GM19455 (cell line): ENCODE data around the gene AKTIP.
"Not testable (repeated sequence)": the region's sequence is repeated elsewhere in the genome, so short reads cannot be mapped to it uniquely, and the experiment has no call there.

Experiments used
- ATAC-seq: cut with Tn5 transposase; IDR thresholded peaks from one replicate; pipeline ENCODE4 v1.9.1; 2021; ENCODE audit not compliant: unreplicated experiment

AKTIP gene

GRCh38 chr16:53502331-53503269 lies at the start of gene AKTIP:
Gene AKTIP, minus strand, starts transcription at chr16:53503209. Its CDS starts 2,950 bp downstream, at chr16:53500259.
- peak; percentile 34 for ATAC-seq

DNA sequence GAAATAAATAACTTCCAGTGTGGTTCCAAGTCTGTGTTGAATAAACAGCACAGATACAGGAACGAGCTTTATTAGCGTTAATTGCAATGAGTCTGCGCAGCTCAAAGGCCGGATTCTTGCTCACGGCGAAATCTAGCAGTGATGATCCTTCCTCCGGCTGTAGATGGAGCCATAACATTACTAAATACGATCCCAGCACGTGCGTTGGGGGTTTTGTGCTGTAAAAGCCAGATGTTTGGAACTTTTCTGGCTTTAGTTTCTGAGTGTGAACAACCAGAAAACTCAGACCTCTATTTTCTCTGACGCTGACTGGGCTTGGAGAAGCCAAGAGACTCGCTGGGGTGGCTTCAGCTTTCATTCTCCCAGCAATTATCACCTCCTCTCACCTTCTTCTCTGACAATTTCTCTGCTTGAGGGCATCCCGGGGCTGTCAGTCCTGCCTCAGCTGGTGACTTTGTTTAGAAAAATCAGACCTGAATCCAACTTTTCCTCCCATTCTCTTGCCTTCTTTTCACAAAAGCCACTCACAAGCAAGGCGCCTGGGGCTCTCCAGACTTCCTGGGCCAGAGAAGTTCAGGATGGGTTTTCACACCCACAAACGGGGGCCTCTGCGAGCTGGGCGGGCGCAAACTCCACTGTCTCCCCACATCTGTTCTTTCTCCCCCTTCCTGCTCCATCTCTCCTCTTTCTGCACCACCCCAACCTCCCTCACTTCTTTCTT lies 47.1 kb upstream of the AKTIP start:
- peak; percentile 79 for ATAC-seq

DNA sequence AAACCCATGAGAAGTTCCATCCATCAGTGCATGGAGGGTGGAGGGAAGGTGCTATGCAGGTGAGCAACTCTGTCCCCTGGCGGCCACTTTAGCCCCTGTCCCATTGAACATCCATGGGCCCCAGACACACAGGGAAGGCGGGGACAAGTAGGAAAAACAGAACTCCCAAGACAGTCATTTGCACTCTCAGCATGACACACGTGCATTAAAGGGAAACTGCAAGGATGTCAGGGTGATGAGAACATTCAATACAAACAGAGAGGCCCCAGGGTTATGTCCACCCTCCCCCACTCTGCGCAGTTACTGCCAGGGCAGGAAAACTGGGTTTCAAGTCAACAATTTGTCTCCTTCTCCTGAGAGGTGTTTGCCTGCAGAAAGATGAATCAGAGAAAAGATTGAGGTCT lies 44.0 kb upstream of the AKTIP start:
- no peak for ATAC-seq

DNA sequence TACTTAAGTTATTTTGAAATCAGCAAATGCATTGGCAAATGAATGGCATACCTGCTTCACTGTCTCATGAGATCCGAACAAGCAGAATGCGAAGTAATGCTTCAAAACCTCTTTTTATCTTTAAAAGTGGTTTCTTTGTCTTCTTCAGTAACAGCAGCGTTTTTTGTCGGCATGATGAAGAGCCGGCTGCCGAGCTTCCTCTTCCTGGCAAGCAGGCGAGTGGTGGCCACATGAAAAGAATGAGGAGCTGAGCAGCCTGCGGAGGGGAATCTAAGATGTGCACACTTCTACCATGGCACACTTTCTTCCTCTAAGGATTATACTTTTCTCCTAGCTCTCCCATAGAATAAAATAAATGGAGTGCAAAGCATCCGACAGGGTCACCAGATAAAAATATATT lies 42.4 kb upstream of the AKTIP start:
- no peak for ATAC-seq

DNA sequence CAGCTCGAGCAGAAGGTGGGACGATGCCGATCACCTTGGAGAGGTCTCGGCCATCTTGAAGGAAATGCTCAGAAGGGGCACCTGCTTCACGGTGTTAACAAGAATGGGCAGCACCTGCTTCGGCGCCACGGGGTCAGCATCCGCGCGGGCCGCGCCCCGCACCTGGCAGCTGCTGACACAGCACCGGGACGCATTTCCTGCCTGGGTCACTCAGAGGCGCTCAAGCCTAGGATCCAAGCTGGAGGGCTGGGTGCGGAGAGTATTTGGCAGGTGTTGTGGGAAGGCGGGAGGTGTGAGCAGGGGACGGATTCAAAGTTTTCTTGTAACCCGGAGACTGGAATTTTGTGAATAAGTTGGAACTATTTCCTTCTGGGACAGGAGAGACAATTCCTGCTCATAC lies 39.3 kb upstream of the AKTIP start:
- ATAC-seq, result no peak

DNA sequence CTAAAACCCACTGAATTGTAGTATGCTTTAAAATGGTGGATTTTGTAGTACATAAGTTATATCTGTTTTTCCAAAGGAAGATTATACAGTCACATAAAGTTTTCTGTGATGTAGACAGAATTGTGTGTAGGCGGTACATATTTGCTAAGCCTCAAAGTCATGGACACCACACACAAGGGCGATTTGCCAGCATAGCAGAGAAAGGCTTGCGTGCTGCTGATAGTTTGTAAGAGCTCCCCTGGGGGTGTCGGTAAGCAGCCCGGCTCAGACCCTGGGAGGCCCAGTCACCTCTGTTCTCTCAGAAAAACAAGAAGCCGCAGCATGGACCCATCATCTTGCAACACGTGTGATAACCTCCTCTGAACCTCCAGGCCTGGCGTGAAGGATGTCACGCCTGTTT lies 38.3 kb upstream of the AKTIP start:
- no peak for ATAC-seq

DNA sequence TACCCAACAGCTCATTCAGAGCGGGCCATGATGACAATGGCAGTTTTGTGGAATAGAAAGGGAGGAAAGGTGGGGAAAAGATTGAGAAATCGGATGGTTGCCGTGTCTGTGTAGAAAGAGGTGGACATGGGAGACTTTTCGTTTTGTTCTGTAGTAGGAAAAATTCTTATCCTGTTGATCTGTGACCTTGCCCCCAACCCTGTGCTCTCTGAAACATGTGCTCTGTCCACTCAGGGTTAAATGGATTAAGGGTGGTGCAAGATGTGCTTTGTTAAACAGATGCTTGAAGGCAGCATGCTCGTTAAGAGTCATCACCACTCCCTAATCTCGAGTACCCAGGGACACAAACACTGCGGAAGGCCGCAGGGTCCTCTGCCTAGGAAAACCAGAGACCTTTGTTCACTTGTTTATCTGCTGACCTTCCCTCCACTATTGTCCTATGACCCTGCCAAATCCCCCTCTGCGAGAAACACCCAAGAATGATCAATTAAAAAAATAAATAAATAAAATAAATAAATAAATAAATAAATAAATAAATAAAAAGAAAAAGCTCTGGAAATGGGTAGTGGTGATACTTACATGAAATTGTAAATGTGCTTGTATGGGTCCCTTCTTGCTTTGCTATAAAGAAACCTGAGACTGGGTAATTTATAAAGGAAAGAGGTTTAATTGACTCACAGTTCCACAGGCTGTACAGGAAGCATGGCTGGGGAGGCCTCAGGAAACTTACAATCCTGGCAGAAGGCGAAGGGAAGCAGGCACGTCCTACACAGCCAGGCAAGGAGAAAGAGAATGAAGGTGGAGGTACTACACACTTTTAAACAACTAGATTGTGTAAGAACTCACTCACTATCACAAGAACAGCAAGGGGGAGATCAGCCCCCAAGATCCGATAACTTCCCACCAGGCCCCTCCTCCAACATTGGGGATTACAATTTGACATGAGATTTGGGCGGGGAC lies 37.0 kb upstream of the AKTIP start:
- ATAC-seq, result not testable (repeated sequence)

DNA sequence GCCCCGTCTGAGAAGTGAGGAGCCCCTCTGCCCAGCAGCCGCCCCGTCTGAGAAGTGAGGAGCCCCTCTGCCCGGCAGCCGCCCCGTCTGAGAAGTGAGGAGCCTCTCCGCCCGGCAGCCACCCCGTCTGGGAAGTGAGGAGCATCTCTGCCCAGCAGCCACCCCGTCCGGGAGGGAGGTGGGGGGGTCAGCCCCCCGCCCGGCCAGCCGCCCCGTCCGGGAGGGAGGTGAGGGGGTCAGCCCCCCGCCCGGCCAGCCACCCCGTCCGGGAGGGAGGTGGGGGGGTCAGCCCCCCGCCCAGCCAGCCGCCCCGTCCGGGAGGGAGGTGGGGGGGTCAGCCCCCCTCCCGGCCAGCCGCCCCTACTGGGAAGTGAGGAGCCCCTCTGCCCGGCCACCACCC lies 36.3 kb upstream of the AKTIP start:
- ATAC-seq, result not testable (repeated sequence)

DNA sequence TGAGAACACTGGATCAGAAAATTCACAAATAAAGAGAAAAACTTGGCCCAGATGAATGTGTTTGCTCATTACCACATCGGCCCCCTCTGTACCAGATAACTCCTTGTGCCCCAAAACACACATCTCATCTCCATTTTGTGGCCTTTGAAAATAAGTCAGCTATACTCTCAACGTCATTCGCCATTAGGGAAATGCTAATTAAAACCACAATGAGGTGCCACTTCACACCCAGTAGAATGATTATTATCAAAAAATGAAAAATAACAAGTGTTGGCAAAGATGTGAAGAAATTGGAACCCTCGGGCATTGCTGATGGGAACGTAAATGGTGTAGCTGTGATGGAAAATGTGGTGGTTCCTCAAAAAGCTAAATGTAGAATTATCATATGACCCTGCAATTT lies 34.6 kb upstream of the AKTIP start:
- ATAC-seq, result no peak

- no peak for ATAC-seq
Measured at GRCh38 chr16:53534206-53534605, 31.2 kb upstream of the AKTIP start.

DNA sequence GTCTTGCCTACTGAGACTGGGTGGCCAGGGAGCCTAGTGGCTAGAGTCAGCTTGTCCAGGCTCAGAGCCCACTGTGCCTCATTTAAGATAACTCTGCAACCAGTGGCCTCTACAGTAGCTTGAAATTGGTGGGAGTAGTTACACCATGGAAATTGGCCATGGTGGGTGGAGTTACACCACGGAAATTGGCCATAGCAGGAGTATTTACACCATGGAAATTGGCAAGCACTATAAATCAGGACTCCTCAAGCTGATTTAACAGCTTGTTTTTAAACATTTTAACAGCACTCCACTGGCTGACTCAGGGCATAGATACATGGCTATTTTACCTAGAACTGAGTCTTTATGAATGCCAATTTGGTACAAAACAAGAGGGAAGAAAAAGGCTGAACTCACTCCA lies 27.7 kb upstream of the AKTIP start:
- no peak for ATAC-seq

GRCh38 chr16:53530046-53530445 lies 27.0 kb upstream of the AKTIP start:
- ATAC-seq, result no peak

GRCh38 chr16:53529513-53529912 lies 26.5 kb upstream of the AKTIP start:
- no peak for ATAC-seq

GRCh38 chr16:53528797-53529196 lies 25.8 kb upstream of the AKTIP start:
- ATAC-seq, result no peak

- ATAC-seq, result no peak
Measured at GRCh38 chr16:53523971-53524548, 21.1 kb upstream of the AKTIP start.

GRCh38 chr16:53523126-53523804 lies 20.3 kb upstream of the AKTIP start:
- no peak for ATAC-seq

DNA sequence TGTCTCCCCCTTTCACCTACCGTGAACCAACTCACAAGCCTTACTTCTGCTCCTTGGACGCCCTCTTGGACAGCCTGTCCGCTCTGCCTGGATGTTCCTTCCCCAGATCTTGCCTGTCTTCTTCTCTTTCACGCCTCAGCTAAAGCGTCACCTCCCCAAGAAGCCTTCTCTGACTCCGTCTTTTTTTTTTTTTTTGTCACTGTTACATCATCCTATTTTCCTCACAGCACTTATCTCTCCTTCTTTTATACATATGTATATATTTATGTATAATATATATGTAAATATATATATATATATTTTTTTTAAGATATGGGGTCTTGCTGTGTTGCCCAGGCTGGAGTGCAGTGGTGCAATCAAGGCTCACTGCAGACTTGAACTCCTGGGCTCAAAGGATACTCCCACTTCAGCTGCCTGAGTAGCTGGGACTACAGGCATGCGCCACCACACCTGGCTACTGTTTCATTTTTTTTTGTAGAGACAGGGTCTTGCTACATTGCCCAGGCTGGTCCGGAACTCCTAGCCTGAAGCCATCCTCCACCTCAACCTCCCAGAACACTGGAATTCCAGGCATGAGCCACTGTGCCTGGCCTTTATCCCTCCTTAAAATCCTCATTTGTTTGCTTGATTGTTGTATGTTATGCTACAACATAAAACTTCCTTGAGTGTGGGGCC lies 16.5 kb upstream of the AKTIP start:
- ATAC-seq, result no peak

DNA sequence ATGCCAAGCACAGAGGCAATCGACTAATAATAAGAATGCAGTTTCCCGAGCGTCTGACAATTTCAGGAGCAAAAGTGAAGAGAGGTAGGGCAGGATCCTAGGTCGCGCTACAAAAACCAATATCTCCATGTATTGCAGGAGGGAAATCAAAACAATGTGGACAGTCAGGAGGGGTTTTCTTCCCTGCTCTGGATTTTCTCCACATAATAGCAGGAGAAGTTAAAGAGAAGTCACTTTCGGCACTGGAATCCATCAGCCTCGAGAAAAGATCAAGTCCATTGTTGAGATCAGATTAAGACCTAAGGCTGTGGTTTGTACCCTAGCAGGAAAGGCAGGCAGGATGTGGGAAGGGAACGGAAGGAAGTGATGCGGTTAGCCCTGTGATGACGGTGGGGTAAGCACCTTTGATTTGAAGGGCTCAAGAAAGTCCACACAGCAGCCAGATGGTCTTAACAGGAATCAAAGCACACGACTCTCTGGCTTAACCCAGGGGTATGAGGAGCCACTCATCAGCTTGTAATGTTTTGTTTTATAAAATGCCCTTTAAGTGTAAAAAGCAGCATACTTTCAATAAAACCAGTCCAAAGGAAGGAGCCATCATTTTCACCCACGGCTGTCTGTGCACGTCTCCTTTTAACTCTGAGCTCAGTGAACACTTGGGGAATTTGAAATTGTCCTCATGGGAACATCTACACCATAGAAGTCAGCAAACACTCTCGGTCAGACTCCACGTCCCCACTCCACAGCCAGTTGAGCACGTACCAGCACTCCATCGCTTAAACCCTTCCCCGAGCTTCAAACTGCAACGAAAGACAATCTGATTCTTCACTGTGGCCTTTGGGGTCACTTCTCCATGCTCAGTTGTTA lies 15.8 kb upstream of the AKTIP start:
- ATAC-seq, result peak; percentile 96

GRCh38 chr16:53517851-53518250 lies 14.8 kb upstream of the AKTIP start:
- ATAC-seq, result no peak
